ENCODE results near the gene ETAA1.

The ETAA1 gene

GRCh38 chr2:67384123-67384822 lies 12.9 kb upstream of the ETAA1 start:
- no peak for TF ChIP-seq CTCF (conservative IDR thresholded peaks at IDR 0.05; ENCODE audit: low read depth)
- ChIA-PET POLR2A (ENCODE audit: low non-redundant PET) (no interaction called here), CTCF (no interaction called here)
- no peak overlapping the region for H3K27ac ChIP-seq
- no peak for DNase-seq (ENCODE audit: low spot score)

GRCh38 chr2:67388680-67389079 lies 8.5 kb upstream of the ETAA1 start:
- H3K27ac ChIP-seq, result no peak overlapping the region
- POLR2A ChIA-PET (ENCODE audit: low non-redundant PET), result no interaction called here
- CTCF ChIA-PET, result no interaction called here
- TF ChIP-seq CTCF (conservative IDR thresholded peaks at IDR 0.05; ENCODE audit: low read depth), result no peak
- DNase-seq (ENCODE audit: low spot score), result no peak

- POLR2A ChIA-PET (ENCODE audit: low non-redundant PET), result no interaction called here
- DNase-seq (ENCODE audit: low spot score), result peak; percentile 4
- CTCF ChIA-PET, result no interaction called here
These were observed 7.8 kb upstream of the ETAA1 start for GRCh38 chr2:67389286-67389685.

GRCh38 chr2:67389788-67390187 lies 7.3 kb upstream of the ETAA1 start:
- no peak for DNase-seq (ENCODE audit: low spot score)
- no peak overlapping the region for H3K27ac ChIP-seq
- CTCF ChIA-PET, result no interaction called here
- TF ChIP-seq CTCF (conservative IDR thresholded peaks at IDR 0.05; ENCODE audit: low read depth), result no peak
- POLR2A ChIA-PET (ENCODE audit: low non-redundant PET), result no interaction called here

More at GRCh38 chr2:67389286-67389685, 7.8 kb upstream of the ETAA1 start:
- H3K27ac ChIP-seq, result no peak overlapping the region
- TF ChIP-seq CTCF (conservative IDR thresholded peaks at IDR 0.05; ENCODE audit: low read depth), result no peak

- CTCF ChIA-PET, result interaction anchor here (0.6 to 0.9 kb wide), 3 partner anchors 84 to 545 kb away, joined by 3 read pairs; no protein-coding TSS in a partner anchor
- no peak for DNase-seq (ENCODE audit: low spot score)
- no peak for TF ChIP-seq CTCF (conservative IDR thresholded peaks at IDR 0.05; ENCODE audit: low read depth)
- no peak overlapping the region for H3K27ac ChIP-seq
- POLR2A ChIA-PET (ENCODE audit: low non-redundant PET), result no interaction called here
These were observed 3.9 kb upstream of the ETAA1 start for GRCh38 chr2:67393237-67393636.

- DNase-seq (ENCODE audit: low spot score), result no peak
- TF ChIP-seq CTCF (conservative IDR thresholded peaks at IDR 0.05; ENCODE audit: low read depth), result no peak
- CTCF ChIA-PET, result interaction anchor here (0.8 kb wide), 2 partner anchors 12 to 315 kb away, joined by 3 read pairs; no protein-coding TSS in a partner anchor
- POLR2A ChIA-PET (ENCODE audit: low non-redundant PET), result no interaction called here
- peak overlapping the region; percentile 47 for H3K27ac ChIP-seq
These were observed 2.4 kb upstream of the ETAA1 start for GRCh38 chr2:67394734-67395133.
